Activated CD8-positive, alpha-beta memory T cell treated with anti-CD3 and anti-CD28 coated beads for 4 hours (primary cell): Measurements from ENCODE around the gene KRTAP5-6.
"Not testable (repeated sequence)": the region's sequence is repeated elsewhere in the genome, so short reads cannot be mapped to it uniquely, and the experiment has no call there.

Experiments
- DNase-seq, 2 donors: peaks; one replicate each; pipeline ENCODE4 v3.0.0-alpha.2; 2020; ENCODE audit warnings: low read depth in 2 of 2

The KRTAP5-6 gene

DNA sequence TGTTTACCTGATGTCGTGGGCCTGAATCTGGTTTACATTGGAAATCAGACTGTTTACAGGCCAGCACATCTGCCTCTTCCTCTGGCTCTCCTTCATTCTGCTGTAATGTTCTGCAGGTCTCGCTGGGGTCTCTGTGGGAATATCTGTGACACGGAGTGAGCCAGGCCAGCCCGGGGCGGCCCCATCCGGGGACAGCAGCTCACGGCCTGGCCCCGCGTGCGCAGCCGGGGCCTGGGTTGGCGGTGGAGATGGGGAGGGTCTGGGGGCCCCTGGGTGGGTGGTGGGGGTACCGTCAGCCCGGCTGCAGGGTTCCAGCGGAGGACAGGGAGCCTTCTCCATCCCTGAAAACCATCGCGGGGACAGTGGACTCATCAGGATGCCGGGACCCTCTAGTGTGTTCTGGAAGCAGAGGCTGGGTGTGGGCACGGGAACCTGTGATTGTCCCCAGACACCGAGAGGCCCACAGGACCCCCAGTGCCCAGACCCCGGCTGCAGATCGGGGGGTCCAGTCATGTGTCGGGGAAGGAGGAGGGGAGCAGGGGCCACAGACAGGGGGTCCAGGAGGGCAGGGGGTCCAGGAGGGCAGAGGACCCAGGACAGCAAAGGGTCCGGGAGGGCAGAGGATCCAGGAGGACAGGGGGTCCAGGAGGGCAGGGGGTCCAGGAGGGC is 13.0 kb upstream of the KRTAP5-6 start:
- not testable (repeated sequence) for DNase-seq

DNA sequence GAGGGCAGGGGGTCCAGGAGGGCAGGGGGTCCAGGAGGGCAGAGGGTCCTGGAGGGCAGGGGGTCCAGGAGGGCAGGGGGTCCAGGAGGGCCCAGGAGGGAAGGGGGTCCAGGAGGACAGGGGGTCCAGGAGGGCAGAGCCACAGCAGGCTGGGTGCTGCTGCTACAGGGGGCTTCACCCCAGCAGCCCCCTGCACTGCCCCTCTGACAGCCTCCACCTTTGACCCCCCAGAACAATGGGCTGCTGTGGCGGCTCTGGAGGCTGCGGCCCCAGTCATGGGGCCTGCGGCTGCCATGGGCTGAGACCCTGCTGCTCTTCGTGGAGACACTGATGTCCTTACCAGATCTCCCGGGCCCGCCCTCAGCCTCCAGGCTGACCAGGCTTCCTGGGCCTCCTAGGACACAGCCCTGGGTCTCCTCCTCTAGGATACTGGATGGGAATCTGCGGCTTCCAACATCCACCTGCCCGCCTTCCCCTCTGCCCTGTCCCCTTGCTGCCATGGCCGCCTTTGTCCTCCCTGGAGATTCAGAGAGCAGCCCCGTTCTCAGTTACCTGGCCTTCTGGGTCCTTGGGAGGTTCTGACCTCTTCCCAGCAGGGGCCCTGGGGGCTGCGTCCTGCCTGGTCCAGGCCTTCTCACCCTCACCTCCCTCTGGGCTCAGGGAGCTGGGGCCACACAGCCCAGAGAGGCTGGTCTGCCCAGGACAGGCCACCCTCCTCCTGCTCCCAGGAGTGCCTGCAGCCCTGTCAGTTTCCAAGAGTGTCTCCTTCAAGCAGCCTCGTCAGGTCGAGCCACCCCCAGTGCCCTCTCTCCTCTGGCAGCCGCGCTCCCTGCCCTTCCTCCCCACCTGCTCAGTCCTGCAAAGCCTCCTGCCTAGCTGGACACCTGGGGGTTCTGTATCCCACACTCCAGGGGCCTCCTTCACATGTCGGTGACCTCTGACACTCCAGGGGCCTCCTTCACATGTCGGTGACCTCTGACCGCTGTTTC is 11.8 kb upstream of the KRTAP5-6 start:
- DNase-seq, result not testable (repeated sequence)

DNA sequence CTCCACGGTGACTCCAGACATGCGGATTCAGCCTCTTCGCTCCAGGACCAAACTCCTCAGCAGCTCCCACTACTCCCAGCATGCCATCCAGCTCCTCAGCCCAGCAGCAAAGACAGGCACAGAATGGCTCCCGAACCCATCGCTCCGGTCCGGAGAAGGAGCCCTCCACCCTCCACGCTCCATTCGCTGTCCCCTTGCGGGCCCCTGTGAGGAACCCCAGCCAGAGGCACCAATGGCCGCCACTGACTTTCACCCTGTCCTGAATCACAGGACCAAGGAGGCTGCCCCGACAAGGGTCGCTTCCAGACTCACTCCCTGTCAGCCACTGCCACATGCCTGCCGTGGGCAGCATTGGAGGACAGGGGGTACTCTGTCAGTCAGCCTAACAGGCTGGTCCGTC is 10.8 kb upstream of the KRTAP5-6 start:
- DNase-seq, result not testable (repeated sequence)

DNA sequence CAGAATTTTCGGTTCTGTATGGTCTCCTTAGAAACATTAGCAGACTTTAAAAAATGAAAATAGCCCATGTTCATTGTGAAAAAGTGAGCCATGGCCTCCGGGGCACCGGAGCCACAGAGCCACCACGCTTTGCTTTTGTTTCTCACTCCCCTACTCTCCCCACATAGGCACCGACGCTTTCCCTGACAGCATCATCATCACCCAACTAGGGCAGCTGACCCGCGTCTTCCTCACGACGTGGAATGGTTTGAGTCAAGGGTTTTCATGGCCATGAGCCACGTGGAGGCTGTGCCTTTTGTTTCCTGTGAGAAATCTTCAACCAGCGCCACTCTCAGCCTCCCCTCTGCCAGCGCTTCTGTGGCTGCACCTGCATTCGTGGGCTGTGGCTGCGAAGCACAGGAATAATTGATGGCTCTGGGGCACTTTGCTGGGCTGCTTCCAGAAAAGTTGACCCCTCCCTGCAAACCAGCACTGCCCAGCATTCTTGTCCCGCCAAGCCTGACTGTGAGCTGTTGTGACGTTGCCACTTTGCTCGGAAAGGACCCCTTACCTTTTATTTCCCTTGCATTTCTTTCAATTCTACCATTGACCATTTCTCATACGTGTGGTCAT is 8.6 kb upstream of the KRTAP5-6 start:
- DNase-seq, result not testable (repeated sequence)

DNA sequence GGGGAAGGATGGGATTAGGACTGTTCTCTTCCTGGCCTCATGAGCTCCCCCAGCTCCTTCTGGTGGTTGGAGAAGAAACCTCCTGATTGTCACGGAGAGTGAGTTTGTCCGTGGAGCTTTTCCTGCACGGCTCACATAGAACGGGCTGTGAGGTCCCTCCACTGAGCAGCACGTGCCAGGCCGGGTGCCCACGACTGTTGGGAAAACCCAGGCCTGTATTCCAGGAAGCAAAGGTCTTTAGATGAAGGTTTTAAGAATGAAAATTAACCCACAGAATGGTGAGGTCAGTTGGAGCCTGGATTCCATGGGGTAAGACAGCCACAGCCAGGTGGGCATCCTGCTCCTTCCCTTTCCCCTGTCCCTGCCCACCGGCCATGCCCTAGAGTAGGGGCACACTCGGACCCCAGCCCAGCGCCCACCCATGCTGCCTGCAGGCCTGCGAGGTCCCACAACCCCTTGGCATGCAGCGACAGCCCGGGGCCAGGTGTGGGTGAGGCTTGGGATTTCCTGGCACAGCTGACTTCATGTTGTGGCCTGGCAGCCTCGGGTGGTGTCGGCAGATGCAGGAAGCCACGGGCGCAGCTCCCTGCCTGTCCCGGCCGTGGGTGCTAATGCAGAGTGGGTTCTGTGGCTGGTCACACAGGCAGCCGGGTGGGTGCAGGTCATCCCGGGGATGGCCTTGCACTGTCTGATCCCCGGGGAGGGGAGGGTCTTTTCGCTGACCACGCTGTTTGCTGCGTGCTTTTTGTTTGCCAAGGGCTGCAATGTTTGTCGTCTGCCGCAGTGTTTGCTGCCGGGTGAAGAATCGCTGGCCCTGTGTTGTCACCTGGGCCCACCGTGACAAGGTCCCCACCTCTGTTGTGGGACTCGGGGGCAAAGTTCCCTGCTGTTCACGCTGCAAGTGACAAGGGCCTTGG is 7.5 kb upstream of the KRTAP5-6 start:
- DNase-seq, result not testable (repeated sequence)

DNA sequence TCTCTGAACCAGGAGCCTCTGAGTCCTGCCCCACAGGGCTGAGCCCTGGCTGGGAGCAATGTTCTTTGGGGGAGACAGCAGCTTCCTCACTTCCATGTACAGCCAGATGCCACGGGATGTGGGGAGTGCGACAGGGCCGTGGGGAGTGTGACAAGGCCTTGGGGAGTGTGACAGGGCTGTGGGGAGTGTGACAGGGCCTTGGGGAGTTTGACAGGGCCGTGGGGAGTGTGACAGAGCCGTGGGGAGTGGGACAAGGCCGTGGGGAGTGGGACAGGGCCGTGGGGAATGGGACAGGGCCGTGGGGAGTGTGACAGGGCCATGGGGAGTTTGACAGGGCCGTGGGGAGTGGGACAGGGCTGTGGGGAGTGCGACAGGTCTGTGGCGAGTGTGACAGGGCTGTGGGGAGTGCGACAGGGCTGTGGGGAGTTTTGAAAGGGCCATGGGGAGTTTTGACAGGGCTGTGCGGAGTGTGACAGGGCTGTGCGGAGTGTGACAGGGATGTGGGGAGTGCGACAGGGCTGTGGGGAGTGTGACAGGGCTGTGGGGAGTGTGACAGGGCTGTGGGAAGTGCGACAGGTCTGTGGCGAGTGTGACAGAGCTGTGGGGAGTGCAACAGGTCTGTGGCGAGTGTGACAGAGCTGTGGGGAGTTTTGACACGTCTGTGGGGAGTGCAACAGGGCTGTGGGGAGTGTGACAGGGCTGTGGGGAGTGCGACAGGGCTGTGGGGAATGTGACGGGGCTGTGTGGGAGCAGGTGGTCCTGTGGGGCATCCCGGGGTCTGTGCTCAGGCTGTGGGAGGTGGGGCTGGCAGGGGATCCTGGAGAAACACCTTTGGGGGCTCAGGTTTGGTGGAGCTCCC is 6.6 kb upstream of the KRTAP5-6 start:
- DNase-seq, result no peak

DNA sequence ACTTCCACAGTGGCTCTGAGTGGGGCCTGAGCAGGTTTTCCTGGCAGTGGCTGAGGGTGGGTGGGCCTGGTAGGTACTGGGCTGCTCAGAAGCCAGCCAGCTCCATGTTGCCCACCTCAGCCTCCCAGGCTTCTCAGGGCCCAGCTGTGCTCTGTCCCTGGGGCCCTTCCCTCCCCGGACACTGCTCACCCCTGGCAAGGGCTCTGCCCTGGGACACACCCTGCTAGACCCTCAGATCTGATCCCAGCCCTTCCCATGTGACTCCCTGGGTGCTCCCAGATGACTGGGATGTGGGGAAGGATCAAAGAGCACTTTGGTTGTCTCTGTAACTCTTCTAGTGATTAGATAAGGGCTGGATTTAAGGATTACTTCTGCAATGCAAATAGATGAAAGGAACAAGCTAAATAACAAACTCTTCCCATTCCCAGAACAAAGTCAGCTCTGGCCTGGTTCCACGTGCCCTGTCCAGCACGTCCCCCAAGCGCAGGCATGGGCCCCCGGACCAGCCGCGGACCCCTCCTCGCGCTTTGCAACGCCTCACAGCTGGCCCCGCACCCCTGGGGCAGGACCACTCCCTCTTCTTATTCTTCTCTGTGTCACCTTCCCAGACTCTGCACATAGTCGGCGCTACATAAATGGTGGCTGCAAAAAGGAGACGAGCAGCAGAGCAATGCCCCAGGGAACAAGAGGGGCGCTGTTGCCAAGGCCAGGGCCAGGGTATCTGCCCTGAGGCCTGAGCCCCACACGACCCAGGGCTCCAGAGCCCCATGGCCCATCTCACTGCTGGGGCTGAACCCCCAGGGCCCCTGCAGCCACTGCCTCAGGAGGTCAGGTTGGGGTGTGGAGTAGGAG is 5.7 kb upstream of the KRTAP5-6 start:
- no peak for DNase-seq

DNA sequence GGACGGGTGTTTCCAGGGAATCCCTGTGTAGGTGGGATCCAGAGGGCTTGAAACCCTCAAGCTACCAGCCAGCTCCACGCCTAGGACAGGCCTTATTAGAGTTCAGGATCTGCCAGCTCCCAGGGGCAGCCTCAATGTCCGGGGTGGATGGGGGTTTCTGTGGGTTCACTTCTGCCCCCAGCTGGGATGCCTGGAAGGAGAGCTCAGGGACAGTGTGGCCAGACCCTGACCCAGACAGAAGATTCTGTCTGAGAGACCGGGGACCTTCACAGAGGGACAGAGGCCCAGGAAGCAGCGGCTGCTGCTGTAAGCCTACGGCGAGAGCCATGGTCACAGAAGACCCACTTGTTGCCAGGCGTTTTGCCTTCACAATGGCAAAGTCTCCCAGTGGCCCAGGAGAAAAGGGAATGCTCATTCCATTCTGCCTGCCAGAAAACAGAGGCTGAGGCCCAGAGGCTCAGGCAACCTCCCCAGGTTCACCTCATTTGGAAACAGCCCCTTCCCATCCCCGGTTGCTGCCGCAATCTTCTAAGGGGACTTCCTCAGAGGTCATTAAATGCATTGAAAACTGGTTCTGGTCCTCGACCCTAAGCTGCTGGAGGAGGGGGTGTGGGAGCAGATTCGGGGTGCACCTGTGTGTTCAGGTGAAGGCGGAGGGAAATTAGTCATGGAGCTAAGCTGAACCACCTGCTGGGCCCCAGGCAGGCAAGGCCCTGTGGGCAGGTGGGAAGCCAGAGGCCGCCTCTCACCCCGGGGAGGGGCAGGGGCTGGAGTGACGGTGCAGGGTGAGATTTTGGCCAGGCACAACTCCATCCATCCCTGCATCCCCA is 4.9 kb upstream of the KRTAP5-6 start:
- DNase-seq, result no peak

DNA sequence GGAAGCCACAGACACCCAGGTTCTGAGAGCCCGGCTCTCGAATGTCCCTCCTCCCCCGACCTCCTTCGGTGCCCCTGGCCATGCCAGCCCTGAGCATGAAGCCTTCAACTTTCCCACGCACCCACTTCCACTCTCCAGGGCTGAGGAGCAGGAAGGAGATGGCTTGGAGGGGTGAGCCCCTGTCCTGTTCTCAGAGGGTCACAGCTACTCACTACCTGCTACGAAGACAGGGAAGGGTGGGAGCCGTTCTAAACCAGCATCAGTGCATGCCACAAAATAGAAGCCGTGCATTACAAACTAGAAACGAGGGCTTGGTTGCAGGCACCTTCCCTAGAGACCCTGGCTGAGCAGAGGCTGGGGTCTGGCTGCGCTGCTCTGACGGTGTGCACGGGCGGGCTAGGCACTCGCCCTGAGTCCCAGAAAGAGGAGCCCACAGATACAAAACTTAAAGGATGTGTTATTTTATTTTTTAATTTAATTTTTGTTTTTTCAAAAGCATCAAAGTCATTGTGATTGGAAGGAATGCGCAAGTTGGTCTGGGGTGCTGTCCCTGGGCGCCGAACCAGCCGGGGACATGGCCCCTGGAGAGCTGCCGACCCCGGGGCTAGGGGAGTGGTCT is 4.2 kb upstream of the KRTAP5-6 start:
- DNase-seq, result no peak

DNA sequence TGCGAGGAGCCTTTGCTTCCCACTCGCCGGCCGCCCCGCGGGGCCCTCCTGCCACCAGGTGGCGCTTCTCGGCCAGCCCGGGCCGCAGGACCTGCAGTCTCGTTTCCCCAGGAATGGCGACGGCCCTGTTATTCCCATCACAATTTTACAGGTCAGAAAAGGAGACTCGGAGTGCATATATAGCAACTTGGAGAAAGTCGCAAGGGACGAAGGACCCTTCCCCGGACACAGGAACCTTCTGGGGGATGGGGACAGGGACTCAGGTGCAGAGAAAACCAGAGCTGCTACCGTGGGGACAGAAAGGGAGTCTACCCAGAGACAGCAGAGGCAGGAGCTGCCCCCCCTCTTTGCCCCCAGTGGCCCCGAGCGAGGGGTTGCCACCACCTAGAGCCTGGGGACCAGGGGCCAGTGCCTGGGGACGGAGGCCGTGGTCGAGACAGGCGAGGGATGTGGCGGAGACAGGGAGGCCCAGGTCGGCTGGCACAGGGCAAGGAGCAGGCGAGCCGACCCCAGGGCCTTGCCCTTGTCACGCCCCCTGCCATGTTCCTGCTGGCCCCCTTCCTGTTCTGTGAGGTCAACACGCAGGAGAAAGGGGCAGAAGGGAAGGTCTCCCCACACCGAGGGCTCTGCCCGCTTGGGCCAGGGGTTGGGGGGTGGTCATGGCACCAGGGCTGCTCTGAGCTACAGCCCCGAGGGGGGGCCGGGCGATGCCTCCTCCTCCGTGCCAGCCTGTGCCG is 3.5 kb upstream of the KRTAP5-6 start:
- peak; percentile 39 to 42 for DNase-seq

DNA sequence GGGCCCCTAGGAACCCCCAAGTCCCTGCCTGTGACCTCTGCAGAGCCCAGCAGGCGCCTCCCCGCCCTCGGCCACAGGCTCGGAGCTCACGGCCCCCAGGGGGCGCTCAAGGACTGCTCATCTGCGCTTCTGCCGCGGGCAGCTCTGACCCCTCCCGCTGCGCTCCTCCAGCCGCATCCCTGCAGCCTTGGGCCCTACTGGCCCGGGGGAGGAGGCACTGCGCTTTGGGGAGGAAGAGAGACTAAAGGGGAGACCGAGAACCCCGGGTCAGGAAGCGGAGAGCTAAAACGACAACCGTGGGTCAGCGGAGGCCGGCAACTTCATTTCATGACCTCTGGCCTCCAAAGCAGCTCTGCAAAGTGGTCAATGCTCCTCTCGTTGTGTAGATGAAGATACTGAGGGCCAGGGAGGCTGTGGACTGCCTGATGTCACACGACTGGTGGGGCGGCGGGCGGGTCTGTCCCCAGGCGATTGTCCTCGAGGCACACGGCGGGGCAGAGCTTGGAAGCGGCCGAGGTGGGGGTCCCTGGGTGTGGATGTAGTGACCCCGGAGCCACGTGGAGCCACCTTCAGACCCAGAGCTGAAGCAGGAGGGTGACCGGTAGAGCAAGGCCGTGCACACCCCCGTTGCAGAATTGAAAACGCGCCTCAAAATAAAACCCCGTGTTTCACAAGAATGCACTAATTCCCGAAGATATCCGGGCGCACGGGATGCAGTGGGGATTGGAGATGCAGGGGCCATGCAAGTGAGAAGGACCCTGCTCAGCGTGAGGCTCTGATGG is 2.7 kb upstream of the KRTAP5-6 start:
- DNase-seq, result peak; percentile 56 to 65

DNA sequence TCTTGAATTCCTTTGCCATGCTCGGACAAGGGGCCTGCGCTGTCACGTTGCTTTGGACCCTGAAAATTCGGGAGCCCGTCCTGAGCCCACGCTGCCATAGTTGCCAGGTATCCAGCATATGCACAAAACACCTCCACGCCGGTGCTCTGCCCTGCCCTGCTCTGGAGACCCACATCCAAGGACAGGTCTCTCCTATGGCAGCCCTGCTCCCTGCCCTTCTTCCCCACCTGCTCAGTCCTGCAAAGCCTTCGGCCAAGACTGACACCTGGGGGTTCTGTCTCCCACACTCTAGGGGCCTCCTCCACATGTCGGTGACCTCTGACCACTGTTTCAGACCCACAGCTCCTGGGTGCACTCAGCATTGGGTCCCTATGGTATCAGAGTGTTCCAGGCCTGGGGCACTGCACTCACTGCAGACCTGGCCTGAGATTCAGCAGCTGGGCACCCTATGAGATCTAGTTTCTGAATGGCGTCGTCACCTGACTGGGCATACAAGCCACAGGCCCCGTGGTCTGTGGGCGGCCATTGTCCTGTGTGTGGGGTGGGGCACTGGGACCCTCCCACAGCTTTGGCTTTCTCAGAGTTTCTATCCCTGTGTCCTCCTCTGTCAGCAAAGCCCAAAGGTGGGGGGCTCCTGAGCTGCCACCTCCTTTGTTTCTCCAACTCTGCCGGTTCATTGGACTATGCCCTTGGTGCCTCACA is 2.0 kb upstream of the KRTAP5-6 start:
- no peak for DNase-seq

DNA sequence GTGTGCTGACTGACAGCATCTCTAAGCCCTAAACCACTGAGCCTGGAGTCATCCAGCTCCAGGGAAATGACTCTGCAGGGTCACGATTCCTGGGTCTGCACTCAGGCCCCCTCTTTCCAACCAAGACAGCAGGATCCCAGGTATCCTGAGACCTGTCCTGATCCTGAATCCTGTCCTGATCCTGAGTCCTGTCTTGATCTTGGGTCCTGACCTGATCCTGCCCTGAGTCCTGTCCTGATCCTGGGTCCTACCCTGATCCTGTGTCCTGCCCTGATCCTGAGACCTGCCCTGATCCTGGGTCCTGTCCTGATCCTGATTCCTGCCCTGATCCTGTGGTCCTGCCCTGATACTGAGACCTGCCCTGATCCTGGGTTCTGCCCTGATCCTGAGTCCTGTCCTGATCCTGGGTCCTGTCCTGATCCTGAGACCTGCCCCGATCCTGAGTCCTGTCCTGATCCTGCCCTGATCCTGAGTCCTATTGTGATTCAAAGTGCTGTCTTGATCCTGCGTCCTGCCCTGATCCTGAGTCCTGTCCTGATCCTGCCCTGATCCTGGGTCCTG is 1.4 kb upstream of the KRTAP5-6 start:
- no peak for DNase-seq

DNA sequence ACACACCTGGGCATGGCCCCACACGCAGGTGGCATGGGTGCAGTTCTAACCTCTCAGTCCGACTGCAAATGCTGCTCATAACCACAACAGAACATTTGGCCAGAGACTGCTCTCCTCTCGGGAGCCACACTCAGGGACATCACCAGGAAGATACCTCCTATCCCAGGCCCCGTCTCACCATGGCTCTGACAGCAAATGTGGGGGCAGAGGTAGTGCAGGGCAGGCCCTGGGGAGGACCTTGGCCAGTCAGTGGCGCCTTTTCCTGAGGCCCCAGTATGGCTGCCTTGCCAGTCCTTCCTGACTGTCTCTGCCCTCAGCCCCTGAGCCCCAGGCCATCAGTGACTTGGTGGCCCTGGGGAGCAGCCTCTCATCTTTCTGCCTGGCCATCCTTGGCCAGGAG is 2.8 kb downstream of the KRTAP5-6 start:
- DNase-seq, result no peak

DNA sequence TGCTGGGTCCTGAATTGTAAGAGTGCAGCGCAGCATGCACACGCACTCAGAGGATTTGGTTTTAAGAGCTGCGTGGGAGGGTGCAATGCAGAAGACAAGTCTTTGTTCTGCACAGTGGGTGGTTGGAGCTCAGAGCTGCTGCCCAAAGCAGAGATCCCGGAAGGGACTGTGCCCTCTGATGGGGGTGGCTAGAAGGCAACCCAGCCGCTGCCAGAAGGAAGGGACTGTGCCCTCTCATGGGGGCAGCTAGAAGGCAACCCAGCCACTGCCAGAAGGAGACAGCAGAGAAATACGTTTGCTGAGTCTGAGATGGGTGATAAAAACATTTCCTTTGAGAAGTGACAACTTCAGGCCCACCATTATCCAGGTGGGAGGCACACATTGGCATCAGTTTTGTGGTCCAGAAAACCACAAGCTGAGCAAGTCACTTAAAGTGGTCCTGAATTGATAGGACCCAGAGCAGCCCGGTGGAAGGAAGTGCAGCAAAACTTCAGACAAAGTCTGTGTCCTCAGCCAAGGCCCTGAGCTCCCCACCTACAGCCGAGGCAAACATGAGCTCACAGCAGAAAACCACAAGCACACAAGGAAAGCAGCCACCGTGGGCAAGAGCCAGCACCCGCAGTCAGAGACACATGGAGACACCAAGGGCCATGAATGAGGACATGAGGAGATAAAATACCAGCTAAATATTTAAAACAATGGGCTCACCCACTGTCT is 4.3 kb downstream of the KRTAP5-6 start:
- no peak for DNase-seq
